GM12878 (cell line): ENCODE data around the gene KIAA0408. TPM values are rescaled to one million over a fixed set of nuclear protein-coding genes. Genes with fewer than 3 reads are reported as not detected.

Experiments
- ATAC-seq: fragments of 200-7000 bp; cut with Tn5 transposase; 3 replicates; pipeline ENCODE4 v1.9.1; 2020; ENCODE audit warnings: mild to moderate bottlenecking, moderate library complexity
- BruUV-seq: library from RNA; stranded (reverse); fragments of 400-500 nt; replicated peaks from 2 replicates; lab custom pipeline; 2021; lab: Mats Ljungman, UMichigan
- CTCF ChIA-PET: fragments of 300-600 bp; sonication (Branson Sonifier 250); formaldehyde crosslinking; extraction: SDS; loops from one replicate; lab custom pipeline; 2021; ENCODE audit warnings: inconsistent platforms; lab: Yijun Ruan, JAX
- POLR2A ChIA-PET: fragments of 350-600 bp; formaldehyde crosslinking; extraction: SDS; loops from one replicate; lab custom pipeline; 2021; ENCODE audit warnings: inconsistent platforms; lab: Charles Lee
- RAD21 ChIA-PET: fragments of 300-600 bp; sonication (Branson Sonifier 250); formaldehyde crosslinking; loops from one replicate; lab custom pipeline; 2023; ENCODE audit warnings: antibody characterized with exemption; ENCODE audit not compliant: unreplicated experiment; lab: Charles Lee
- SMC1A ChIA-PET: fragments of 300-600 bp; sonication (Branson Sonifier 250); formaldehyde crosslinking; loops from one replicate; lab custom pipeline; 2023; ENCODE audit not compliant: unreplicated experiment, uncharacterized antibody; lab: Charles Lee
- DNase-seq: peaks from one replicate; pipeline ENCODE4 v3.0.0-alpha.2; 2011; ENCODE audit warnings: low read depth, low spot score
- FAIRE-seq: peaks from 3 replicates; lab custom pipeline; 2011; peaks lifted over from hg19 to GRCh38; lab: Jason Lieb, UNC
- H2AFZ ChIP-seq: 2 replicates; pipeline ENCODE4 v1.6.0; 2011; ENCODE audit warnings: low read depth, low read length, control low read depth; ENCODE audit not compliant: control insufficient read depth
- H3K27ac ChIP-seq: 2 replicates; pipeline ENCODE4 v1.5.1; 2011; ENCODE audit warnings: control low read depth; ENCODE audit not compliant: control insufficient read depth, insufficient read depth
- H3K27me3 ChIP-seq, 2 experiments: replicated peaks in 1 of 2; 2 replicates each; pipeline versions ENCODE4 v1.6.0 to v1.6.1; 2011; ENCODE audit warnings: low read length in 1 of 2; ENCODE audit not compliant: control insufficient read depth in 2 of 2, insufficient read depth in 2 of 2
- H3K36me3 ChIP-seq, 2 experiments: 2 replicates each; pipeline ENCODE4 v1.5.1; 2011; ENCODE audit warnings: low read length in 1 of 2; ENCODE audit not compliant: control insufficient read depth in 2 of 2, insufficient read depth in 2 of 2
- H3K4me1 ChIP-seq: 2 replicates; pipeline ENCODE4 v1.6.1; 2011; ENCODE audit warnings: mild to moderate bottlenecking, low read length, moderate library complexity, mixed read lengths; ENCODE audit not compliant: control insufficient read depth, insufficient read depth
- H3K4me2 ChIP-seq: 2 replicates; pipeline ENCODE4 v1.6.0; 2011; ENCODE audit warnings: control low read depth; ENCODE audit not compliant: control insufficient read depth, insufficient read depth
- H3K4me3 ChIP-seq: fragments of 200-600 bp; sonication (generic); 2 replicates; pipeline ENCODE4 v1.5.1; 2016
- H3K79me2 ChIP-seq: 2 replicates; pipeline ENCODE4 v1.6.0; 2011; ENCODE audit warnings: low read length; ENCODE audit not compliant: control insufficient read depth, insufficient read depth
- H3K9ac ChIP-seq: 2 replicates; pipeline ENCODE4 v1.8.0; 2011; ENCODE audit warnings: low read length, control low read depth, mixed read lengths; ENCODE audit not compliant: control insufficient read depth, insufficient read depth
- H3K9me3 ChIP-seq: replicated peaks from 3 replicates; pipeline ENCODE4 v1.5.1; 2011; ENCODE audit warnings: mild to moderate bottlenecking, low read length; ENCODE audit not compliant: control insufficient read depth, insufficient read depth
- H4K20me1 ChIP-seq: 2 replicates; pipeline ENCODE4 v1.6.0; 2011; ENCODE audit not compliant: control insufficient read depth, insufficient read depth
- CHD2 ChIP-seq: IDR thresholded peaks from 2 replicates; pipeline ENCODE4 v1.6.1; 2011; ENCODE audit warnings: low read depth, low read length, improper control_type of control experiment, borderline replicate concordance
- CREB1 ChIP-seq: IDR thresholded peaks from 2 replicates; pipeline ENCODE4 v1.6.1; 2012; ENCODE audit warnings: low read depth, mild to moderate bottlenecking, inconsistent platforms
- HCFC1 ChIP-seq: fragments of 150-350 bp; IDR thresholded peaks from 2 replicates; pipeline ENCODE4 v1.6.1; 2014; ENCODE audit warnings: low read length
- NFYA ChIP-seq: IDR thresholded peaks from 2 replicates; pipeline ENCODE4 v1.6.1; 2011; ENCODE audit warnings: low read depth, mild to moderate bottlenecking, low read length, improper control_type of control experiment, borderline replicate concordance
- RB1 ChIP-seq: fragments of 450-650 bp; formaldehyde crosslinking; IDR thresholded peaks from 2 replicates; pipeline ENCODE4 v1.6.1; 2017; ENCODE audit warnings: mild to moderate bottlenecking, borderline replicate concordance
- RCOR1 ChIP-seq: conservative IDR thresholded peaks from 2 replicates; pipeline ENCODE4 v1.6.1; 2012; ENCODE audit warnings: low read depth, low read length, improper control_type of control experiment
- STAT3 ChIP-seq: IDR thresholded peaks from 2 replicates; pipeline ENCODE4 v1.6.1; 2011; ENCODE audit warnings: low read depth, low read length, improper control_type of control experiment
- TARDBP ChIP-seq: IDR thresholded peaks from 2 replicates; pipeline ENCODE4 v1.6.1; 2016; ENCODE audit warnings: borderline replicate concordance
- ZNF207 ChIP-seq: fragments of 450-650 bp; IDR thresholded peaks from 2 replicates; pipeline ENCODE4 v1.6.1; 2014; ENCODE audit warnings: antibody characterized with exemption, mild to moderate bottlenecking, borderline replicate concordance
- WGBS: methylation state at CpG from one replicate; pipeline ENCODE4 v1.1.6; 2016; ENCODE audit warnings: low lambda C conversion rate; ENCODE audit not compliant: insufficient replicate concordance, insufficient coverage; ENCODE audit errors: missing lambda C conversion rate; 5-methylcytosine and 5-hydroxymethylcytosine counted together
- in situ Hi-C: fragments of 300-500 bp; cut with MboI; formaldehyde crosslinking; loops from 9 replicates; pipeline ENCODE4 v1.14.3; 2018; ENCODE audit warnings: mixed read lengths
- intact Hi-C: fragments of 100-400 bp; cut with micrococcal nuclease; formaldehyde crosslinking; loops from one replicate; pipeline ENCODE4 v1.14.2; 2022; ENCODE audit not compliant: unreplicated experiment
- polyA plus RNA-seq, 11 experiments: library from polyadenylated mRNA; depleted of rRNA in 4 of 11; unstranded in 6 of 11; stranded (reverse) in 5 of 11; fragments of >200 nt; fragmentation: Nextera tagmentation in 4 of 11; fragmentation: Illumina TruSeq in 1 of 11; extraction: Ambion mirVana in 4 of 11; extraction: Trizol in 1 of 11; gene quantifications; 1 replicate in 1 of 11; 2 replicates in 10 of 11; pipeline versions ENCODE4 v1.2.1 to v1.2.3, GENCODE V29; 2011 to 2016; ENCODE audit warnings: inconsistent platforms in 2 of 11, missing spikeins in 2 of 11, low read depth in 1 of 11
- total RNA-seq, 4 experiments: library from RNA; depleted of rRNA in 3 of 4; stranded (reverse); fragments of >200 nt in 3 of 4; fragmentation: Illumina TruSeq in 1 of 4; extraction: Trizol in 1 of 4; gene quantifications; 2 replicates each; pipeline versions ENCODE4 v1.2.1 to v1.2.3, GENCODE V29; 2013 to 2021
- TF ChIP-seq, protein P1 (sequence below): fragments of 450-650 bp; IDR thresholded peaks from 2 replicates; pipeline ENCODE4 v1.6.1; 2017; ENCODE audit warnings: antibody characterized with exemption, mild to moderate bottlenecking, moderate library complexity

Gene KIAA0408
- total and polyA plus RNA-seq, 10 of the 15 experiments (the other 5 are each of a cell fraction or from before 2014, with no cell fraction given) = 0.03 to 0.30 (median 0.06) TPM; not detected in 4

GRCh38 chr6:127456465-127456864 is 2.7 kb downstream of the KIAA0408 start (continued):
- TF ChIP-seq RB1 (no peak), TARDBP (no peak), STAT3 (no peak), RCOR1 (no peak), ZNF207 (no peak), NFYA (no peak), CREB1 (no peak)
- TF ChIP-seq, protein P1, sequence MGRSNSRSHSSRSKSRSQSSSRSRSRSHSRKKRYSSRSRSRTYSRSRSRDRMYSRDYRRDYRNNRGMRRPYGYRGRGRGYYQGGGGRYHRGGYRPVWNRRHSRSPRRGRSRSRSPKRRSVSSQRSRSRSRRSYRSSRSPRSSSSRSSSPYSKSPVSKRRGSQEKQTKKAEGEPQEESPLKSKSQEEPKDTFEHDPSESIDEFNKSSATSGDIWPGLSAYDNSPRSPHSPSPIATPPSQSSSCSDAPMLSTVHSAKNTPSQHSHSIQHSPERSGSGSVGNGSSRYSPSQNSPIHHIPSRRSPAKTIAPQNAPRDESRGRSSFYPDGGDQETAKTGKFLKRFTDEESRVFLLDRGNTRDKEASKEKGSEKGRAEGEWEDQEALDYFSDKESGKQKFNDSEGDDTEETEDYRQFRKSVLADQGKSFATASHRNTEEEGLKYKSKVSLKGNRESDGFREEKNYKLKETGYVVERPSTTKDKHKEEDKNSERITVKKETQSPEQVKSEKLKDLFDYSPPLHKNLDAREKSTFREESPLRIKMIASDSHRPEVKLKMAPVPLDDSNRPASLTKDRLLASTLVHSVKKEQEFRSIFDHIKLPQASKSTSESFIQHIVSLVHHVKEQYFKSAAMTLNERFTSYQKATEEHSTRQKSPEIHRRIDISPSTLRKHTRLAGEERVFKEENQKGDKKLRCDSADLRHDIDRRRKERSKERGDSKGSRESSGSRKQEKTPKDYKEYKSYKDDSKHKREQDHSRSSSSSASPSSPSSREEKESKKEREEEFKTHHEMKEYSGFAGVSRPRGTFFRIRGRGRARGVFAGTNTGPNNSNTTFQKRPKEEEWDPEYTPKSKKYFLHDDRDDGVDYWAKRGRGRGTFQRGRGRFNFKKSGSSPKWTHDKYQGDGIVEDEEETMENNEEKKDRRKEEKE = no peak

DNA sequence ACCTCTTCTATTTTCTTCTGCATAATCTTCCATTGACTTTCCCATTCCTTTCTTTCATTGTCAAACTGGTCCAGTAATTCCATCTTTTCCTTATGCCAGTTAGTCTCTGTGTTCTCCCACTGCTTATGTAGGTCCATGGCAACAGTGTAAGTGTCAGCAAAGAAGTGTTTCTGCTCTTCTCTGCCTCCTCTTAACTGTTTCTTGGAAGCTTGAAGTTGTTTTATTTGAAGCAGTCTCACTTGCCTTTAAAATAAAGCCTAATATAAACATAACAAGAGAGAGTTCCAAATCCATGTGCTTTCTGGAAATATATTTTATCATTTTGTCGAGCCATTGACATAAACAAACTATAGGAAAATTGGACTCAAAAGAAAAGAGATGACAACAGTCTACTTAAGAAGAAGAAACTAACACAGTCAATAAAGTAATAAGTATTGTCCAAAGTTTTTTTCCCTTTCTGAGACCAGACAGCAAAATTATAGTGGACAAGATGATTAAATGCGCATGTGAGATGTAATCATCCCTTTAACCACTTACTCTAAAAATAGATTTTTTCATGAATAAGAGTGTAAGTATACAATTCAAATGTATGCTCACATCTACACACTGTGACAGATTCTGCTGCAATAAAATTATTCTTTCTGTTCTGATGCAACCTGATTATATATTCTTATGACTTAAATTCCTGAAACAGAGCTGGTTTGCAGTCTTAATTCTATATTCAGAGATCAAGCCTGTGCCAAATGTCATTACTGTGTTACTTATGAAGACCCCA is 5.2 kb downstream of the KIAA0408 start:
- CTCF ChIA-PET = no interaction called here
- Histone ChIP-seq H3K79me2 (no peaks in the 10 kb centered on the region), H3K4me1 (no peaks in the 10 kb centered on the region), H3K27ac (no peak overlapping the region), H3K4me2 (no peak overlapping the region), H3K9ac (no peak overlapping the region), H3K4me3 (no peak overlapping the region), H3K27me3 (peaks cover 0 to 2% of the 10 kb centered on the region in 2 experiments; a peak in 2 of 4 replicates), H3K9me3 (no peaks in the 10 kb centered on the region), H3K36me3 (no peaks in the 10 kb centered on the region), H4K20me1 (no peaks in the 10 kb centered on the region), H2AFZ (no peak overlapping the region)
- POLR2A ChIA-PET = no interaction called here
- WGBS = 50% methylated on average over 2 of the region's 2 CpGs
- RAD21 ChIA-PET = no interaction called here
- SMC1A ChIA-PET = interaction anchor here (1.3 kb wide), 1 partner anchor 22 kb away, joined by 3 read pairs; no protein-coding TSS in a partner anchor
- ATAC-seq (no peak), DNase-seq (no peak), FAIRE-seq (no peak)
- TF ChIP-seq HCFC1 (no peak), CHD2 (no peak)
- intact Hi-C loops = no loop called here
- BruUV-seq = no TSS peak
- in situ Hi-C loops = no loop called here
